Colonic mucosa (tissue), 4 donors: ENCODE measurements around the gene RPS2. TPM values are rescaled to one million over a fixed set of nuclear protein-coding genes. Genes with fewer than 3 reads are reported as not detected.
"Not testable (repeated sequence)": the region's sequence is repeated elsewhere in the genome, so short reads cannot be mapped to it uniquely, and the experiment has no call there.

Experiments used
- DNase-seq: peaks from one replicate; pipeline ENCODE4 v3.0.0-alpha.2; 2020
- H3K27ac ChIP-seq: fragments of 200-600 bp; one replicate; pipeline ENCODE4 v1.8.0; 2021
- H3K27me3 ChIP-seq: fragments of 200-600 bp; one replicate; pipeline ENCODE4 v1.8.0; 2021
- H3K36me3 ChIP-seq: fragments of 200-600 bp; one replicate; pipeline ENCODE4 v1.8.0; 2021
- H3K4me1 ChIP-seq: fragments of 200-600 bp; one replicate; pipeline ENCODE4 v1.8.0; 2021; ENCODE audit warnings: mild to moderate bottlenecking
- H3K4me3 ChIP-seq: fragments of 200-600 bp; one replicate; pipeline ENCODE4 v1.8.0; 2021
- H3K9ac ChIP-seq, 2 donors: one replicate each; pipeline ENCODE4 v1.7.0; 2013; ENCODE audit warnings: control low read depth in 2 of 2, low read depth in 2 of 2, low read length in 2 of 2
- H3K9me3 ChIP-seq: fragments of 200-600 bp; one replicate; pipeline ENCODE4 v1.8.0; 2021
- CTCF ChIP-seq: fragments of 200-600 bp; IDR thresholded peaks from one replicate; pipeline ENCODE4 v1.8.0; 2022; ENCODE audit warnings: antibody characterized with exemption, mild to moderate bottlenecking
- intact Hi-C: fragments of 100-400 bp; cut with DNase I; formaldehyde crosslinking; loops from one replicate; pipeline ENCODE4 v1.14.1; 2022
- total RNA-seq, 2 donors: library from RNA; stranded (reverse); fragmentation: NEBNext Ultra II Directional in 1 of 2; extraction: Animal tissue kit (Norgen Biotek cat#: 25700) in 1 of 2; gene quantifications; one replicate each; pipeline ENCODE4 v1.2.1, GENCODE V29; 2021
- donor health status: healthy.
- donor health status: DM: no; HTN: no; CAD: no.
- donor health status: DM: no; HTN: no; CAD: no.

The RPS2 gene
- total RNA-seq, 2 donors from 2014 or later = 1,996 to 2,736 TPM

GRCh38 chr16:1924095-1924494 lies 40.5 kb downstream of the RPS2 start:
- Histone ChIP-seq H3K27ac (no peak overlapping the region), H3K9me3 (no peaks in the 10 kb centered on the region), H3K4me3 (no peak overlapping the region), H3K4me1 (peaks cover 8% of the 10 kb centered on the region), H3K27me3 (peaks cover 12% of the 10 kb centered on the region), H3K9ac (no peak overlapping the region), H3K36me3 (no peaks in the 10 kb centered on the region)
- no peak for TF ChIP-seq CTCF
- intact Hi-C loops = no loop called here
- DNase-seq = no peak

- Histone ChIP-seq H3K9me3 (no peaks in the 10 kb centered on the region), H3K4me1 (peaks cover 8% of the 10 kb centered on the region), H3K27ac (no peak overlapping the region), H3K27me3 (peaks cover 18% of the 10 kb centered on the region), H3K36me3 (no peaks in the 10 kb centered on the region), H3K9ac (no peak overlapping the region), H3K4me3 (no peak overlapping the region)
- TF ChIP-seq CTCF = no peak
- intact Hi-C loops = no loop called here
- peak; percentile 74 for DNase-seq
These were observed 41.2 kb downstream of the RPS2 start for GRCh38 chr16:1923299-1924034.

GRCh38 chr16:1922357-1922756 lies 42.3 kb downstream of the RPS2 start:
- DNase-seq = no peak
- Histone ChIP-seq H3K9ac (no peak overlapping the region), H3K36me3 (no peaks in the 10 kb centered on the region), H3K27ac (no peak overlapping the region), H3K9me3 (no peaks in the 10 kb centered on the region), H3K4me1 (peaks cover 8% of the 10 kb centered on the region), H3K4me3 (no peak overlapping the region), H3K27me3 (peaks cover 25% of the 10 kb centered on the region)
- intact Hi-C loops = no loop called here
- TF ChIP-seq CTCF = no peak

- Histone ChIP-seq H3K9me3 (no peaks in the 10 kb centered on the region), H3K9ac (no peak overlapping the region), H3K36me3 (no peaks in the 10 kb centered on the region), H3K27me3 (peaks cover 32% of the 10 kb centered on the region), H3K4me1 (peaks cover 8% of the 10 kb centered on the region), H3K4me3 (no peak overlapping the region), H3K27ac (no peak overlapping the region)
- no peak for DNase-seq
- TF ChIP-seq CTCF = no peak
- intact Hi-C loops = no loop called here
These were observed 43.9 kb downstream of the RPS2 start for GRCh38 chr16:1920727-1921171.

GRCh38 chr16:1920122-1920521 lies 44.5 kb downstream of the RPS2 start:
- peaks cover 32% of the 10 kb centered on the region for H3K27me3 ChIP-seq
- not testable (repeated sequence) for DNase-seq

GRCh38 chr16:1919327-1919998 lies 45.2 kb downstream of the RPS2 start:
- DNase-seq = no peak
- Histone ChIP-seq H3K9ac (no peak overlapping the region), H3K27ac (no peak overlapping the region), H3K27me3 (peaks cover 32% of the 10 kb centered on the region), H3K4me1 (peaks cover 8% of the 10 kb centered on the region), H3K9me3 (no peaks in the 10 kb centered on the region), H3K4me3 (no peak overlapping the region), H3K36me3 (no peaks in the 10 kb centered on the region)
- intact Hi-C loops = no loop called here
- TF ChIP-seq CTCF = no peak

More at GRCh38 chr16:1920122-1920521, 44.5 kb downstream of the RPS2 start:
- H3K9ac ChIP-seq, H3K36me3 ChIP-seq, intact Hi-C loops, H3K4me1 ChIP-seq, H3K4me3 ChIP-seq, H3K27ac ChIP-seq, H3K9me3 ChIP-seq: not testable (repeated sequence)
